GM18517 (cell line): Measurements from ENCODE around the gene USP33.
"Not testable (repeated sequence)": the region's sequence is repeated elsewhere in the genome, so short reads cannot be mapped to it uniquely, and the experiment has no call there.

Source experiments
- ATAC-seq: cut with Tn5 transposase; IDR thresholded peaks from one replicate; pipeline ENCODE4 v1.9.1; 2021; ENCODE audit warnings: mild to moderate bottlenecking, moderate library complexity; ENCODE audit not compliant: unreplicated experiment

Gene USP33

DNA sequence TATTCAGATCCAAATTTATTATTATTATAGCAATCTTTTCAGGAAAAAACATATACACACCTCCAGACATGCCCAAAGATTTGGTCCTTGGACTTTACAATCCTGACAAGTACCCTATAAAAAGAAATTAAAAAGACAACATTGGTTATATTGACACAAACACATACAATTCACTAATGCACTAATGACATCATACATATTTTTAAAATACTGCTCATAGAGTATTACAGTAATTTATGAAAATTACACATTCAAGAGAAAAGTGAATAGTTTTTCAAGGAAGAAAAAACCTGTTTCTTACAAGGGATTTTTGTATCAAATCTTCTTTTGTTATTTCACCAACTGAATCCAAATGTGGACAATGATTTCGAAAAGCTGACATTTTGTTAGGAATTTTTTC, 18.3 kb downstream of the USP33 start:
- no peak for ATAC-seq

DNA sequence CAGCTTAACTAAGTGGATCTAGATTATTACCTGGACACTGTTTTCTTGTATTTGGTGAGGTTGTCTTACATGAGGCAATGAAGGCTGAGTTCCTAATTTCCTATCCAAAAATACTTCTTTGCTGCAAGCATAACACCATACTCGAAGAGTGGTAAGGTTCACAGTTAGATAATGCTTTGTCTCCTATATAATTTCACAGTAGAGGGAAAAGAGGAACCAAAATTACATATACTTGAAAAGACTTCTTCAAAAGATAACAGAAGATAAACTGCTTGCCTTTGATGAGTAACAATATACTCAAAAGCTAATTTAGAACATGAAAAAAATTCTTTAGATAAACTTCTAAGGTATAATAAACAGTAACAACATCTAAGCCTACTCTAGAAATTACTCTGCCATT, 20.4 kb downstream of the USP33 start:
- ATAC-seq, result no peak

DNA sequence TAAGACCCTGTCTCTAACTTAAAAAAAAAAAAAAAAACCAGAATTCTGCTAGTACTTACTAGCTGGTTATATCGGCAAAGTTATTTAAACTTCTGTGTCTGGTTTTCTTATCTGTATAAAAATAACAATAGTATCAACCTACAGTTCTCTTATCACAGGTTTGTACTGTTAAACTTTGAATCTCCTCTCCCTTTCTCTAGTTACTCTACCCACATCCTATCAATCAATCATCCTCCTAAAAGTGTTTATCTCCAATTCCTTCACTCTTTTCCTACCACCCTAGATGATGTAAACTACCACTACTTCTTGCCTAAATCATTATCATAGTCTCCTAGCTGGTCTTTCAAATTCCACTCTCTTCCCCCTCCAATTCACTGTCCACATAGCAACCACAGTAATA, 27.6 kb downstream of the USP33 start:
- ATAC-seq, result no peak

DNA sequence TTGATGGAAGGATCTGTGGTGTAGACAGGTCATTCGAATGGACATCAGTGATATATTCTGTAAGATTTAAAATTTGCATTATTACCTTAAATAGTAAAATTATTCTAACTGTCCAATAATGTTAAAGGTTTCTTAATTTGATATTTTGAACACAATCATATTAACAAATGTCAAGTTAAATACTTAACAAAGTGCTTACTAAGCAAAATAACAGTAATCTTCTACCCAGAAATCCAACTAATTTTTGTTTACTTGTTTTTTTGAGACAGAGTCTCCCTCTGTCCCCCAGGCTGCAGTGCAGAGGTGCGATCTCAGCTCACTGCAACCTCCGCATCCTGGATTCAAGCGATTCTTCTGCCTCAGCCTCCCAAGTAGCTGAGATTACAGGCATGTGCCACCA, 33.9 kb downstream of the USP33 start:
- no peak for ATAC-seq

DNA sequence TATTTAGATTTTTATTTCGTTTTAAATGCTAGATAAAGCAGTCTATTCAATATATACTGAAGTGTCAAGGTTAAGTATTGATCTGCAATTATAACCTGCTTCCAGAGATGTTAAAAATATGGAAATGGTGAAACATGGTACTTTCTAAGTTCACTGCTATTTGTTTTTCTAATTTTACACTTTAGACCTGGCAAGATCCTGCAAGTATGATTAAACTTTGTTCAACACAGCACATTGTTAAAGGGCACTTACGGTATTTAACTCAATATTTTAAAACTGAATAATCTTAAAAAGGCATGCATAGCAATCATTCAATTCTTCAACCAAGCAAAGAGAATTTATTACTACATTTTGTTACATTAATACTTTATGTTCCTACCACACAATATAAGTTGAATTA, 41.5 kb downstream of the USP33 start:
- no peak for ATAC-seq

DNA sequence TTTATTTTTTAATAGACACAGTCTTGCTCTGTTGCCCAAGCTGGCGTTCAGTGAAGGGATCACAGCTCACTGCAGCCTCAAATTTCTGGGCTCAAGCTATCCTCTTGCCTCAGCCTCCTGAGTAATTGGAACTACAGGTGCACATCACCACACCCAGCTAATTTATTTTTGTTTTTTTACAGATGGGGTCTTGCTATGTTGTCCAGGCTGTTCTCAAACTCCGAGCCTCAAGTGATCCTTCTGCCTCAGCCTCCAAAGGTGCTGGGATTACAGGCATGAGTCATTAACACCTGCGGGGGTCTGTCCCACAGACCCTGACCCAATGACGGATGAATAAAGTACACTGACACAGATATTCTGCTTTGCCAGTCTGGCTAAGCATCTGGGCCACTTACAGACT, 43.6 kb downstream of the USP33 start:
- no peak for ATAC-seq

DNA sequence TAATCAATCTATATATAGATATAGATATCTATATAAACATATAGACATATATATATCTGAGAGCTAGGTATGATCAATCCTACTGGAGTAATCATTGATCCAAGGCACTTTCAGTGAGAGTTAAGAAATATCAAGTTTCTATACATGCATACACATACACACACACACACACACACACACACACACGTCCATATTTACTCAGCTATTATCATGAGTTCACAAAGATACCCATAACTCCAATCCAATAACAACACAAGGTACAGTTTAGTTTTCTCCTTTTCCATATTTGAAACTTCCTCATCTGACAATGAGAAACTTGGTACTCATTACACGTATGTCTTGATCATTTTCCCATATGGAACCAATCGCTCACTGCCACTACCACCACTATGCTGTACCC, 49.9 kb downstream of the USP33 start:
- ATAC-seq, result no peak

DNA sequence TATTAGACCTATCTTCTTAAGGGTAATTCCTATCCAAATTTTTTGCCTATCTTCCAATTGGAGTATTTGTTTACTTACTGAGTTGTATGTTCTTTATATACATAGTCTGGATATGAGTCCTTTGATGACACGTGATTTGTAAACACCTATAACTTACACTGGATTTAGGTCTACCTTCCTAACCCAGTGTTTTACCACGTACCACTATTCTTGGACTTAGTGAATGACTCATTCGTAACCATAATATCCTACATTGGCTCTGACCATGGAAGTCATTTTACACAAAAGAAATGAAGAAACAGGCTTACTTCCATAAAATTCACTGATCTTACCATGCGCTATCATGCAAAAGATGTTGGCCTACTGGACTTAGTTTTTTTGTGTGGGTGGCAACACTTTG, 53.3 kb downstream of the USP33 start:
- no peak for ATAC-seq

DNA sequence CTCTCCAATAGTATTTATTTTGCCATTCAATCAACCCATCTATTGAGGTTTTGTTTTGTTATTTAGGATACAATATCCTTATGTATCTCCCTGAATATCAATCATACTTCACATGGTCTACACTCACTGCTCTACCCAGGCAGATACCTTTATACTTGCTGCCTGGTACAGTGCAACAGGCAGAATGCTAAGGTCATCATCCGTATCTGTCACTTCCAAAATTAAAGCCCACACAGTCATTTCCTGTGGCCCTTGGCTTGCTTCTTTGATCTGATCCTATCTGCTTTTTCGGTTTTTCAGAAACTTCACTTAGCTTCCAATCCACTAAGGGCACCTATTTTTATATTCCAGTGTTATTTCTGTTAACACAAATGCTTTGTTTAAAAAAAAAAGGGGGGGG, 54.9 kb downstream of the USP33 start:
- no peak for ATAC-seq

DNA sequence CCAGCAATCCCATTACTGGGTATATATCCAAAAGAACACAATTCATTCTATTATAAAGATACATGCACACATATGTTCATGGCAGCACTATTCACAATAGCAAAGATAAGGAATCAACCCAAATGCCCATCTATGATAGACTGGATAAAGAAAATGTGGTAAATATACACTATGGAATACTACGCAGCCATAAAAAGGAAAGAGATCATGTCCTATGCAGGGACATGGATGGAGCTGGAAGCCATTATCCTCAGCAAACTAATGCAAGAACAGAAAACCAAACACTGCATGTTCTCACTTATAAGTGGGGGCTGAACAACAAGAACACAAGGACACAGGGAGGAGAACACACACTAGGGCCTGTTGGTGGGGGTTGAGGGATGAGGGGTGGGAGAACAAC, 60.0 kb downstream of the USP33 start:
- not testable (repeated sequence) for ATAC-seq

DNA sequence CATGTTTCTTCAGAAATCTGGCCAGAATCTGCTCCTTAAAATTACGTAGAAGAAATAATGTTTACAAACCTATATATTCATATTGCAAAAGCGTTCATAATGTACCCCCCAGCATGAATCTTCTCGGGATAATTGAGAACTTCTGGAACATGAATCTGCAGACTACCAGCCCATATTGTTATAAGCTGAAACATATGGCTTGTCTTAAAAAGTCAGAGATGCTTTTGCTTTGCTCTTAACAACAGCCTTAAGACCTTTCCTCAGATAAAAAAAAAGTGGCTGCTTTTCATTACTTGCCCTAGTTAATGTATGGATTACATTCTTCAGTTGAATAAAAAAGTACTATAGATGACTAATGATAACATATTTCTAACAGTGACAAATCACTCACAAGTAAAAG, 62.2 kb downstream of the USP33 start:
- no peak for ATAC-seq

DNA sequence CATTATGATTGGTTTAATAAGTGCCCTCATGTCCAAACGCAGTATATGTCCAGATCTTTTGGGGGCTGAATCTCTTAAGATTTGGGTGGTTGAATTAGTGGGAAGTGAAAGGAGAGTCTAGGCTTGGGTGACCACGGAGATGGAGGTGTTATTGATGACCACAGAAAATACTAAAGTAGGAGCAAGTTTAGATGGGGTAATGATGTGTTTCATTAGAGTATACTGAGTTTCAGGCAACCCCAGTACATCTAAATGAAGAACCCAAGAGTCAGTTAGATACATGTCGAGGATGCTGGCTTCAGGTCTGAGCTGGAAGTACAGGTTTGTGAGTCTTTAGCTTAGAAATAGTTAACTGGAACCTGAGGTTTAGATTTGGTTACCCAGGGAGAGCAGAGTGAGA, 70.7 kb downstream of the USP33 start:
- no peak for ATAC-seq

DNA sequence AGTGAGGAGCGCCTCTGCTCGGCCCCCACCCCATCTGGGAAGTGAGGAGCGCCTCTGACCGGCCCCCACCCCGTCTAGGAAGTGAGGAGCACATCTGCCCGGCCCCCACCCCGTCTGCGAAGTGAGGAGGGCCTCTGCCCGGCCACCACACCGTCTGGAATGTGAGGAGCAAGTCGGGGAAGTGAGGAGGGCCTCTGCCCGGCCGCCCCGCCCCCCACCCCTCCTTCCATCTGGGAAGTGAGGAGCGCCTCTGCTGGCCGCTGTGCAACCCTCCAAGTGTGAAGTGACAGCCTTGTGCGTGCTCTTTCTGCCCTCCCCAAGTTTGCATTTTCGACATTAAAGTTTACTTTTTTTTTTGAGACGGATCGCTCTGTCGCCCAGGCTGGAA, 72.1 kb downstream of the USP33 start:
- no peak for ATAC-seq

DNA sequence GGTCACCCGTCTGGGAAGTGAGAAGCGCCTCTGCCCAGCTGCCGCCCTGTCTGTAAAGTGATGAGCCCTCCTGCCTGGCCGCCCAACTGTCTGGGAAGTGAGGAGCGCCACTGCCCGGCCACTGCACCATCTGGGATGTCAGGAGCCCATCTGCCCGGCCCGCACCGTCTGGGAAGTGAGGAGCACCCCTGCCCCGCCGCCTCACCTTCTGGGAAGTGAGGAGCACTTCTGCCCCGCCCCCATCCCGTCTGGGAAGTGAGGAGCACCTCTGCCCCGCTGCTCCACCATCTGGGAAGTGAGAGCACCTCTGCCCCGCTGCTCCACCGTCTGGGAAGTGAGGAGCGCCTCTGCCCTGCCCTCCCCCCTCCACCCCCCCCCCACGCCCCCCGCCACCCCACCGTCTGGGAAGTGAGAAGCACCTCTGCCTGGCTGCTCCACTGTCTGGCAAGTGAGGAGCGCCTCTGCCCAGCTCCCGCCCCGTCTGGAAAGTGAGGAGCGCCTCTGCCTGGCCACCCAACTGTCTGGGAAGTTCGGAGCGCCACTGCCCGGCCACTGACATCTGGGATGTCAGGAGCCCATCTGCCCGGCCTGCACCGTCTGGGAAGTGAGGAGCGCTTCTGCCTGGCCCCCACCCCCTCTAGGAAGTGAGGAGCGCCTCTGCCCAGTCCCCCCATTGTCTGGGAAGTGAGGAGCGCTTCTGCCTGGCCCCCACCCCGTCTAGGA, 72.7 kb downstream of the USP33 start:
- ATAC-seq, result no peak

DNA sequence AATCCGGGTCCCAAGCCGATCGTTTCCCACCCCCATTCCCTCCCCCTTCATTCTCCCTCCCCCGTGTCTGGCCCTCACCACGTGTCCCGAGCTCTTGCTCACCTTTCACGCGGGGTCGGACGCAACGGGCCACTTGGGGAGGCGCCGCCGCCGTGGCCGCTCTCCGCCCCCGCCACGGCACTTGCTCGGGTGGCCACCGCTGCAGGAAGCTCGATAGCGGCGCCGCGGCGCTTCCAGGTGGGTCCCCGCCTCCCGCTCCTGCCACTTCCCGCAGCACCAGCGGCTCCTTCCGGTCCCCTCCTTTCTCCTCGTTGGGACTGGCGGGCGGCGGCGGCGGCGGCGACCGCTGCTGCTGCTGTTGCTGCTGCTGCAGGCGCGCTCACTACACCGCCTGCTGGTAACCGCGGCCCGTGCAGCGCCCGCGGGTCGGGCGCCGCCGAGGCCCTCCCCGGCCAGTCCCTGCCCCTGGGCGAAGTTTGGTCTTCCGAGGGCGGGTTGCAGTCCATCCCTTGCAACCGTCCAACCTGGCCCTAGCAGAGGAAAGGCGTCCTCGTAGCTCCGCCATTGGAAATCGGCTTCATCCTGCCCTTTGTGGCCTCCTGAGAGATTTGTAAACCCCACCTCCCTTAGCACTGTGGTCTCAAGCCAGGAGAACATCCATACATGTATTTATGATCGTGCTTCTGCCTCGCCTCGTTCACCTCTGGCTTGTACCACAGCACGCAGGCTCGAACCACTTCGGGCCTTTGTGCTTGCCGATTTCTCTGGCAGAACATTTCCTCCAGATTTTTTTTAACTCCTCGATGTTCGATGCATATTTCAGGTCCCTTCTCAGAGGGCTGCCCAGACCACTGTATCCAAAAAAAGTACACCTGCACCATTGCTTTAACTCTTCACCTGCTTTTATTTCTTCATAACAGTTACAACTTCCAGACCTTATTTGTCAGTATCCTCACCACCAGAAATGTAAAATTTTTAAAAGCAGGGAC, 76.2 kb downstream of the USP33 start:
- peak; percentile 68 for ATAC-seq

DNA sequence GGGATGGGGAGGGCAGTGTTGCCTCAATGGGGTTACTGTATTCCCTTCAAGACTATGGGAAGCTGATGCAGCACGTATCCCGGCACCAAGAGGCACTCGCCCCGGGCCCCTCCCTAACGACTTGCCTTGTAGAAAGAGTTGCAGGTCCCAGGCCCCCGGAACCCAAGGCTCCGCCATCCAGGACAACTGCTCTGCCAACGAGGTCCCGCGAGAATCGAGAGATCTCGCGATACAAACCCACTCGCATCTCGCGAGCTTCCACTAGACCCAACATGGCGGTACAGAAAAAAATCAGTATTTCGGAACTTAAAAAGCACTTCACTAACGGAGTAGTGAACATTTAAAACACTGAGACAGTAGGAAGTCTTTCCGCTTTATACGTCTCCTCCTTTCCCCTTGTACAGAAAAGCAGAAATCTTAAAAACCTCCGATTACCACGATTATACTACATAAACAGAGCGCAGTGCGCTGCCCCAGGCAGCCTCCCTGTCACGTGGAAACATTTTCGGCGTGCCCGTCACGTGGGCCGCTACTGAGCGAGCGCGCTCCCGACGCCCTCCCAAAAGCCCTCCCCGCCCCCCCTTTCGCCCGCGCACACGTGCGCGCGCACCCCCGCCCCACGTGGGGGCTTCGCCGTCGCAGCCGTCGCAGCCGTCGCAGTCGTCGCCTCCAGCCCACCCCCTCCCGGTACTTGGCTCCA, 77.0 kb downstream of the USP33 start, which contains the start of gene ZZZ3:
Gene ZZZ3, minus strand, starts transcription at position 199 of the 700 bp plus-strand sequence. CDS start 49,304 bp downstream, outside the sequence.
- peak; percentile 84 for ATAC-seq

DNA sequence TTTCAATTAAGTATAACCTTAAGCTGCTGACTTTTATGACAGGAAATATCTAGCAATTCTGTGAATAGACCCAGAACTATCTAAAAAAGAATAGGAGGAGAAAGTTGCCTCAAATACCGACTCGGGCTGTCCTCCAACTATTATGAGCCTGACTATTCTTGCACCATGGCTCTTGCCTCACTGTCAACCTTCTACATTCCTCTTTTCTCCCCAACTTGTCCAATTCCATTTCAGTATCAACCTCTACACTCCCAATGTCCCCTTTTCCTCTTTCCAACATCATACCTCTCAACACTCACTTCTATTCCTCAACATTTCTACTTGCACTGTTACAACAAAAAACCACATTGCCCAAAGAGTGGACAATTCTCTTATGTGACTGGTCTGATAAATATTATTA, 79.5 kb downstream of the USP33 start:
- ATAC-seq, result no peak

DNA sequence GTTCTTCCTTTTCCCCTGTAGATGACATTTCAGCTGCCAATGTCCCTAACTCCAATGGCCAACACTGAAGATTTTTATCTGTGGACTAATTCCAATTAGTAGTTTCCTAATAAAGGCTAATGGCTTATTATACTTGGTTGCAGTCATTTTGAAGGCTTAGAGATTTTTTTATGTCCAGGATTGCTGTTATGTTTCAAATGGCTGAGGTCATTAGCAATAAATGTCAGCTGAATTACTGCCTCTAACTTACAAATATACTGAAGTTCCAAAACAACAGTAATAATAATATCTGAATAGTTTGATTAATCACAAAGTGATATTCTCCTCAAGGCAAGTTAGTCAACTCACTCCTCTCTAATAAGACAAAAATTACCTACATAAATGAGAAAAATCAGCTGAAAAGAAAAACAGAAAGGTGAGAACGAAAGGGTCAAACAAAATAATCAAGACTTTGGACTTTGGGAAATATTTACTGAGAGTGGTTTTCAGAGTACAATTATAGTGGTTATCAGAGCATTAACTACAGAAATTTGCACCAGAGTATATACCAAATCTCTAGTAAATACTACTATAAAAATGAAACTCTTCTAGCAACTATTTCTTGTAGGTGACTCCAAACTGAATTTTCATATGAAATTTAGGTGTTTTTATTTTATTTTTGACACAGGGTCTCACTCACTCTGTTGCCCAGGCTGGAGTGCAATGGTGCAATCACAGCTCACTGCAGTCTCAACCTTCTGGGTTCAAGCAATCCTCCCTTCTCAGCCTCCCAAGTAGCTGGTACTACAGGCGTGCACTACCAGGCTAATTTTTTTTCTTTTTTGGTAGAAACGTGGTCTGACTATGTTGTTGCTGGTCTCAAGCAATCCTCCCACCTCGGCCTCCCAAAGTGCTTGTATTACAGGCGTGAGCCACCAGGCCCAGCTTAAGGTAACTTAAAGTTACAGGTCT, 80.7 kb downstream of the USP33 start:
- ATAC-seq, result no peak

DNA sequence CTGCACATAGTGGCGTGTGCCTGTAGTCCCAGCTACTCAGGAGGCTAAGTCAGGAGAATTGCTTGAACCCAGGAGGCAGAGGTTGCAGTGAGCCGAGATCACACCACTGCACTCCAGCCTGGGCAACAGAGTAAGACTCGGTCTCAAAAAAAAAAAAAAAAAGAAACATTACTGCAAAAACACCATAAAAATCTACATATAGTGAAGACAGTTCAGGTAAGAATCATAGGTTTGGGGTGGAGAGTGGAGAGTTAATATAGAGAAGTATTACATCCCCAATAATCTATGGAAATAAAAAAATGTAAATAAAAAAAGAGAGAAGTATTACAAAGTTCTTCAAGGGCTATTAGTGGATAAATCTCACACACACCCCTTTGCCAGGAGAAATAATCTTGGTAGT, 84.8 kb downstream of the USP33 start:
- ATAC-seq, result not testable (repeated sequence)

DNA sequence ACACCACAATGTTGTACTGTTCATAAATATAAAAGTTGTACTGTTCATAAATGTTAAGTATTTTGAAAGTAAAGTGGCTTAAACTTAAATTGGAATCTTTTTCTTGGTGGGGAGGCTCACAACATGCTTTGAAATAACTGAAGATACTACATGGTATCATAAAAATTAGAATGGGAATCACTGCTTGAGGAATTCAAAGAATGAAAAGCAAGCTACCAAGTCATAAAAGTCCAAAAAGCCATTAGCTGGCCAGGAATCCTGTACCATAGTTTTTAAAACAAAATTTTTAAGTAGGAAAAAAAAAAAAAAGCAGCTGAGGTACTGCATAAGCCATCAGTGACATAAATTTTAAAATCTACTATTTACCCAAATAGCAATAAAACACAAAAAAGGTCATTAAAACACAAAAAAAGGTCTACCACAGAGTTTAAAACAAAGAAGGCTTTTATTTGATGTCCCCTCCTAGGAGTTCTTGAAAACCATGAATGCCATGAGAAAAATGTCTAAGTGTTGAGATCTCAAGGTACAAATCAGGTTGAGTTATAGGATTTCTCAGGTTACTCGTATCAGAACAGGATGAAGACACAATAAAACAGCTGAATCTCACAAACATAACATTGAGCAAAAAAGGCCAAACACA, 85.8 kb downstream of the USP33 start:
- no peak for ATAC-seq
